Measurements from ENCODE around the gene TFEB. TPM values are rescaled to one million over a fixed set of nuclear protein-coding genes. Genes with fewer than 3 reads are reported as not detected.

Gene TFEB
- total and polyA plus RNA-seq, 2 of the 8 experiments (the other 6 are each of a cell fraction or from before 2014, with no cell fraction given): 2.3 to 6.7 TPM

DNA sequence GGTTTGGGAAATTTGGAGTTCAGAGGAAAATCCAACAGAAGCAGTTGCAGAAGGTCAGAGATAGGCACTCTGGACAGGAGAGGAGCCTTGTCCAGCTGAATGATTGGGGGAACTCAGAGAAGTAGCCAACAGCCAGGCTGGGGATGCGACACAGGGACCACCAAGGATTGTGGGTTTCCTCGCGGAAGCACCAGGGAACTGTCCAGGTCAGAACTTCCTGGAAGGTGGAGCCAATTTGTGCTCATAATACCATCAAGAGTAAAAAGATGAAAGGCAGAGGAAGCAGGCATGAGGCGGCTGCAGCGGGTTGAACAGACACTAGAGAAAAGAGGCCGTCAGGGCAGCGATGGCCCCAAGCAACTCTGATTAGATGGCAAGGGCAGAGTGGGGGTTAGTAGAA is 63.4 kb downstream of the TFEB start:
- H3K4me3 ChIP-seq (ENCODE audit: extremely low read depth in 1 of 4, insufficient read depth in 2 of 4, low read depth in 3 of 4, low read length in 4 of 4): no peak overlapping the region
- no peak overlapping the region for H4K5ac ChIP-seq (ENCODE audit: insufficient read length, low read depth, low read length)
- H3K36me3 ChIP-seq (ENCODE audit: control insufficient read depth in 2 of 4, insufficient read depth in 4 of 4, low read length in 3 of 4): no peaks in the 10 kb centered on the region
- no peak overlapping the region for H4K8ac ChIP-seq (ENCODE audit: extremely low read depth, insufficient read depth, low read length)
- no peak overlapping the region for H2BK20ac ChIP-seq (ENCODE audit: low read length)
- H3K27me3 ChIP-seq (replicated peaks in 1 of 4; ENCODE audit: control insufficient read depth in 3 of 4, extremely low read depth in 1 of 4, insufficient read depth in 3 of 4, low read length in 3 of 4): peaks cover 0 to 5% (median 1%) of the 10 kb centered on the region in 4 experiments; a peak in 4 of 7 replicates
- no peak overlapping the region for H2AK5ac ChIP-seq (ENCODE audit: low read depth, low read length)
- no peak overlapping the region for H2BK15ac ChIP-seq (ENCODE audit: low read length)
- DNase-seq (ENCODE audit: low read depth in 1 of 2, low spot score in 2 of 2): no peak
- no peak overlapping the region for H2BK120ac ChIP-seq (replicated peaks; ENCODE audit: low read depth, low read length)
- H3K4me1 ChIP-seq (replicated peaks in 1 of 4; ENCODE audit: control insufficient read depth in 3 of 4, insufficient read depth in 4 of 4, low read length in 3 of 4): peaks cover 0 to 7% (median 4%) of the 10 kb centered on the region in 4 experiments; a peak in 5 of 7 replicates
- no peak overlapping the region for H2BK12ac ChIP-seq (ENCODE audit: low read depth, low read length)
- H2AFZ ChIP-seq (ENCODE audit: low read length): no peak overlapping the region
- H3K4me2 ChIP-seq (ENCODE audit: insufficient read depth in 1 of 2, low read depth in 2 of 2, low read length in 2 of 2): no peak overlapping the region
- ChIA-PET POLR2A (ENCODE audit: partially characterized antibody) (interaction anchor here (1.4 kb wide), 1 partner anchor 30 kb away, joined by 3 read pairs; no protein-coding TSS in a partner anchor), CTCF (ENCODE audit: partially characterized antibody) (interaction anchor here (1.3 to 1.6 kb wide), 2 partner anchors 9 to 32 kb away, joined by 3 to 4 read pairs; no protein-coding TSS in a partner anchor)
- no peak overlapping the region for H3K9ac ChIP-seq (replicated peaks in 1 of 4; ENCODE audit: extremely low read depth in 1 of 4, low read depth in 3 of 4, low read length in 3 of 4)
- no peak overlapping the region for H3K18ac ChIP-seq (ENCODE audit: extremely low read depth, low read length)
- no peaks in the 10 kb centered on the region; the same call in 1 of the 2 replicates for H3K23me2 ChIP-seq (ENCODE audit: low read depth, low read length)
- H3K79me1 ChIP-seq (ENCODE audit: low read depth, low read length): no peaks in the 10 kb centered on the region
- no peak overlapping the region for H3K23ac ChIP-seq (ENCODE audit: insufficient read length)
- no peak overlapping the region for H2BK5ac ChIP-seq (ENCODE audit: low read depth, low read length)
- H3K4ac ChIP-seq (replicated peaks; ENCODE audit: insufficient read length, low read depth, low read length): no peak overlapping the region
- no peak for FAIRE-seq
- no peak overlapping the region for H3K14ac ChIP-seq (ENCODE audit: insufficient read length)
- no peaks in the 10 kb centered on the region for H4K20me1 ChIP-seq (replicated peaks in 1 of 2; ENCODE audit: control insufficient read depth in 1 of 2, insufficient read depth in 2 of 2, low read length in 2 of 2)
- no peak overlapping the region for H4K91ac ChIP-seq (replicated peaks; ENCODE audit: insufficient read length, low read length)
- H3K56ac ChIP-seq (replicated peaks; ENCODE audit: insufficient read length, low read depth, low read length): no peak overlapping the region
- H3K27ac ChIP-seq (ENCODE audit: low read depth, low read length): no peak overlapping the region
- H3K9me3 ChIP-seq (ENCODE audit: insufficient read depth in 2 of 2, low read depth in 1 of 2, low read length in 1 of 2): peaks cover 0 to 7% of the 10 kb centered on the region in 2 experiments; a peak in 1 of 4 replicates
- no peak for TF ChIP-seq BRCA1 (IDR thresholded peaks at IDR 0.05; ENCODE audit: low read depth, low read length)
- TF ChIP-seq CBX5 (IDR thresholded peaks at IDR 0.05; ENCODE audit: low read depth, low read length): no peak
- TF ChIP-seq TAF1 (IDR thresholded peaks at IDR 0.05; ENCODE audit: low read depth, low read length): no peak
- TF ChIP-seq KDM1A (IDR thresholded peaks at IDR 0.05; ENCODE audit: borderline replicate concordance, low read length): no peak
- TF ChIP-seq SIRT6 (IDR thresholded peaks at IDR 0.05; ENCODE audit: low read length): no peak
- 92% methylated on average over 7 of the region's 7 CpGs; no CpG with 5 or more reads in 1 of the 2 experiments for WGBS, 2 experiments (ENCODE audit: extremely low coverage in 1 of 2, insufficient coverage in 1 of 2, insufficient read length in 1 of 2, insufficient replicate concordance in 2 of 2, low coverage in 1 of 2, low lambda C conversion rate in 2 of 2, missing lambda C conversion rate in 1 of 2)
- no peaks in the 10 kb centered on the region for H3K79me2 ChIP-seq (ENCODE audit: control insufficient read depth in 1 of 2, insufficient read depth in 2 of 2, low read length in 2 of 2)
